Vagina (tissue), 2 donors: Measurements from ENCODE around the gene CINP. TPM values are rescaled to one million over a fixed set of nuclear protein-coding genes. Genes with fewer than 3 reads are reported as not detected.

Experiments used
- DNase-seq, 2 donors: peaks; one replicate each; pipeline ENCODE4 v3.0.0-alpha.2; 2017; ENCODE audit errors: extremely low spot score in 2 of 2
- H3K27ac ChIP-seq: fragments of 200-600 bp; sonication (generic); one replicate; pipeline ENCODE4 v1.5.1; 2019
- H3K27me3 ChIP-seq: fragments of 200-600 bp; sonication (generic); one replicate; pipeline ENCODE4 v1.5.1; 2019
- H3K36me3 ChIP-seq, 2 donors: fragments of 200-600 bp; sonication (generic); one replicate each; pipeline ENCODE4 v1.5.1; 2017 to 2019
- H3K4me1 ChIP-seq: fragments of 200-600 bp; sonication (generic); one replicate; pipeline ENCODE4 v1.5.1; 2019
- H3K4me3 ChIP-seq, 2 donors: fragments of 200-600 bp; sonication (generic); 1 replicate in 1 of 2; 2 replicates in 1 of 2; pipeline ENCODE4 v1.5.1; 2016 to 2019
- H3K9me3 ChIP-seq: fragments of 200-600 bp; sonication (generic); one replicate; pipeline ENCODE4 v1.5.1; 2019
- CTCF ChIP-seq, 3 experiments: fragments of 450-650 bp in 2 of 3; fragments of 200-600 bp in 1 of 3; sonication (generic) in 1 of 3; IDR thresholded peaks; one replicate each; pipeline ENCODE4 v1.5.1; 2017 to 2019; ENCODE audit warnings: antibody characterized with exemption in 3 of 3, mild to moderate bottlenecking in 2 of 3, moderate library complexity in 2 of 3
- POLR2A ChIP-seq, 2 donors: fragments of 450-650 bp; IDR thresholded peaks; one replicate each; pipeline ENCODE4 v1.6.1; 2017; ENCODE audit warnings: antibody characterized with exemption in 2 of 2, mild to moderate bottlenecking in 2 of 2, moderate library complexity in 2 of 2
- POLR2AphosphoS5 ChIP-seq, 2 donors: sonication (generic); formaldehyde crosslinking; IDR thresholded peaks; one replicate each; pipeline ENCODE4 v1.9.0; 2017; ENCODE audit warnings: antibody characterized with exemption in 2 of 2, mild to moderate bottlenecking in 2 of 2, low read depth in 1 of 2; ENCODE audit not compliant: insufficient read depth in 1 of 2
- intact Hi-C: fragments of 100-400 bp; cut with DNase I; formaldehyde crosslinking; loops from one replicate; pipeline ENCODE4 v1.15.1; 2023
- total RNA-seq: library from RNA; depleted of rRNA; stranded (reverse); fragments of >200 nt; gene quantifications from one replicate; pipeline ENCODE4 v1.2.3, GENCODE V29; 2016

The CINP gene
- total RNA-seq, 1 donor from 2014 or later: 21.9 TPM

DNA sequence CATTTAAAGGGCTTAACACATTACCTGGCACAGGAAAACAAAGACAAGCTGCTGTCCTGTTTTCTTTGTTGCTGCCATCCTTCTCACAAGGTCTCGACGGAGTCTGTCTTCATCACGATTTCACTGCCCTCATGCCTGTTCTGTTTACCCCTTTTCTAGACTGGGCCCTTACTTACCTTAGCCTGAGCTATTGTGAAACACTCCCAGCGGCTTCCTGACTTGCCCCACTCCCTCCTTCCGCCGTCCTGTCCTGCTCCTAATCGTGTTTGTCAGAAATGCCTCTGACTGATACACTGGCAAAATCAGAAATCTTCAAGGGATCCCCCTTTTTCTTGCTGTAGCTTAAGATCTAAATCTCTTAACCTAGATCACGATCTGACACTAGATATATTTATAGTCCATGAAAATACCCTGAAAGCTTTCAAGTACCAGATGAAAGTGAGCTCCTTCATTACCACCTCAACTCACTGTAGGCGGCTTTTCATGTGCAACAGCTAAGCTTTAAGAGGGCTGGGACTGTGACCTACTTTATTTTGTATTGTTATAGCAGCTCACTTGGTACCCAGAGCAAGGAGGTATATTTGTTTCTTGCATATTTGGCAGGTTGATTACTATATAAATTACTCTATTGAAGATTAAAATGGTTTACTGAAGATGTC, 32.2 kb upstream of the CINP start:
- Histone ChIP-seq H3K27ac (no peak overlapping the region), H3K4me3 (no peak overlapping the region), H3K36me3 (no peaks in the 10 kb centered on the region), H3K9me3 (no peaks in the 10 kb centered on the region), H3K27me3 (no peaks in the 10 kb centered on the region), H3K4me1 (no peaks in the 10 kb centered on the region)
- no peak for DNase-seq
- TF ChIP-seq CTCF (IDR thresholded peaks at IDR 0.05): no peak
- no peak for TF ChIP-seq POLR2A (IDR thresholded peaks at IDR 0.05)
- TF ChIP-seq POLR2AphosphoS5 (IDR thresholded peaks at IDR 0.05; ENCODE audit: insufficient read depth in 1 of 2, low read depth in 1 of 2): no peak
- intact Hi-C loops: no loop called here

DNA sequence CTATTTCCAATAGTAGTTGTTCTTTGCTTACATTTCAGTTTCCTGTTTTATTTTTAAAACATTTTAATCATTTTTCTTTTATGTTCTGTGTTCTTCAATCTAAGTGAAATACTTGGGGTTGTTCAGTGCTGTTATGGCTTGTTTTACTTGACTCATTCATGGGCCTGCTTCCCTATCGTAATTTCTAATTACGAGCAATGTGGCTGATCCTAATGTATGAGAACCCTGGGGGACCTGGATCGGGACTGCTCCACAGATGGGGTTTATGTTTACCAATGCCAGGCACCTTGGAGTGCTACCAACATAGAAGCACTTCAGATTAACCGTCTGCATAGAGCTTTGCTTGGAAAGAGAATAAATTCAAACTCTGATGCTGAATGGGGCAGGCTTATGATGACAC, 29.8 kb upstream of the CINP start:
- Histone ChIP-seq H3K27me3 (no peaks in the 10 kb centered on the region), H3K9me3 (no peaks in the 10 kb centered on the region), H3K36me3 (no peaks in the 10 kb centered on the region), H3K27ac (no peak overlapping the region), H3K4me3 (no peak overlapping the region), H3K4me1 (no peaks in the 10 kb centered on the region)
- intact Hi-C loops: no loop called here
- TF ChIP-seq POLR2AphosphoS5 (IDR thresholded peaks at IDR 0.05; ENCODE audit: insufficient read depth in 1 of 2, low read depth in 1 of 2) (no peak), POLR2A (IDR thresholded peaks at IDR 0.05) (no peak), CTCF (IDR thresholded peaks at IDR 0.05) (no peak)
- no peak for DNase-seq

- Histone ChIP-seq H3K27ac (no peak overlapping the region), H3K27me3 (no peaks in the 10 kb centered on the region), H3K4me1 (no peaks in the 10 kb centered on the region), H3K9me3 (no peaks in the 10 kb centered on the region), H3K36me3 (no peaks in the 10 kb centered on the region), H3K4me3 (no peak overlapping the region)
- DNase-seq: no peak
- no peak for TF ChIP-seq CTCF (IDR thresholded peaks at IDR 0.05)
- no peak for TF ChIP-seq POLR2AphosphoS5 (IDR thresholded peaks at IDR 0.05; ENCODE audit: insufficient read depth in 1 of 2, low read depth in 1 of 2)
- TF ChIP-seq POLR2A (IDR thresholded peaks at IDR 0.05): no peak
- intact Hi-C loops: no loop called here
Measured at GRCh38 chr14:102390064-102390855, 27.6 kb upstream of the CINP start.

GRCh38 chr14:102389246-102389645, 26.6 kb upstream of the CINP start:
- H3K27ac ChIP-seq: no peak overlapping the region
- no peaks in the 10 kb centered on the region for H3K9me3 ChIP-seq
- H3K36me3 ChIP-seq: no peaks in the 10 kb centered on the region
- H3K4me1 ChIP-seq: no peaks in the 10 kb centered on the region
- intact Hi-C loops: no loop called here
- no peak overlapping the region for H3K4me3 ChIP-seq
- TF ChIP-seq POLR2AphosphoS5 (IDR thresholded peaks at IDR 0.05; ENCODE audit: insufficient read depth in 1 of 2, low read depth in 1 of 2) (no peak), POLR2A (IDR thresholded peaks at IDR 0.05) (no peak), CTCF (IDR thresholded peaks at IDR 0.05) (no peak)
- DNase-seq: no peak
- H3K27me3 ChIP-seq: no peaks in the 10 kb centered on the region

- Histone ChIP-seq H3K4me1 (no peaks in the 10 kb centered on the region), H3K9me3 (no peaks in the 10 kb centered on the region), H3K27me3 (no peaks in the 10 kb centered on the region), H3K4me3 (no peak overlapping the region), H3K27ac (no peak overlapping the region), H3K36me3 (no peaks in the 10 kb centered on the region)
- intact Hi-C loops: no loop called here
- no peak for DNase-seq
- TF ChIP-seq POLR2A (IDR thresholded peaks at IDR 0.05) (no peak), POLR2AphosphoS5 (IDR thresholded peaks at IDR 0.05; ENCODE audit: insufficient read depth in 1 of 2, low read depth in 1 of 2) (no peak), CTCF (IDR thresholded peaks at IDR 0.05) (no peak)
Measured at GRCh38 chr14:102387086-102387485, 24.4 kb upstream of the CINP start.
